Prostate gland (tissue), 2 donors: ENCODE data around the gene GRHL1. TPM values are rescaled to one million over a fixed set of nuclear protein-coding genes. Genes with fewer than 3 reads are reported as not detected.

Experiments used
- DNase-seq: peaks from one replicate; pipeline ENCODE4 v3.0.0-alpha.2; 2019; ENCODE audit warnings: low spot score
- H3K27ac ChIP-seq, 2 donors: fragments of 200-600 bp; sonication (generic); 2 replicates each; pipeline ENCODE4 v1.5.1; 2017 to 2019
- H3K27me3 ChIP-seq: fragments of 200-600 bp; sonication (generic); replicated peaks from 2 replicates; pipeline ENCODE4 v1.5.1; 2019; ENCODE audit not compliant: insufficient read depth
- H3K36me3 ChIP-seq, 2 donors: fragments of 200-600 bp; sonication (generic); 1 replicate in 1 of 2; 2 replicates in 1 of 2; pipeline versions ENCODE4 v1.5.1 to v1.8.1; 2017 to 2019
- H3K4me1 ChIP-seq: fragments of 200-600 bp; sonication (generic); replicated peaks from 2 replicates; pipeline ENCODE4 v1.5.1; 2019
- H3K4me3 ChIP-seq, 2 donors: fragments of 200-600 bp; sonication (generic); 2 replicates each; pipeline ENCODE4 v1.5.1; 2017 to 2019
- H3K9me3 ChIP-seq: fragments of 200-600 bp; sonication (generic); 2 replicates; pipeline ENCODE4 v1.5.1; 2017
- CTCF ChIP-seq, 4 experiments: fragments of 200-600 bp in 2 of 4; fragments of 450-650 bp in 2 of 4; sonication (generic) in 2 of 4; IDR thresholded peaks; 1 replicate in 3 of 4; 2 replicates in 1 of 4; pipeline ENCODE4 v1.5.1; 2016 to 2019; ENCODE audit warnings: antibody characterized with exemption in 4 of 4, mild to moderate bottlenecking in 2 of 4, moderate library complexity in 2 of 4
- POLR2A ChIP-seq: fragments of 450-650 bp; IDR thresholded peaks from one replicate; pipeline ENCODE4 v1.6.1; 2016; ENCODE audit warnings: antibody characterized with exemption, mild to moderate bottlenecking
- POLR2AphosphoS5 ChIP-seq: sonication (generic); formaldehyde crosslinking; IDR thresholded peaks from one replicate; pipeline ENCODE4 v1.6.1; 2017; ENCODE audit warnings: antibody characterized with exemption
- WGBS: methylation state at CpG from one replicate; pipeline ENCODE4 v1.1.5; 2018; 5-methylcytosine and 5-hydroxymethylcytosine counted together
- intact Hi-C: fragments of 100-400 bp; cut with DNase I; formaldehyde crosslinking; loops from one replicate; pipeline ENCODE4 v1.14.2; 2022
- total RNA-seq, 2 donors: library from RNA; depleted of rRNA; stranded (reverse); fragments of >200 nt; gene quantifications; one replicate each; pipeline ENCODE4 v1.1.0, GENCODE V29; 2016

GRHL1 gene
- total RNA-seq, 2 donors from 2014 or later: 25.7 to 31.8 TPM

DNA sequence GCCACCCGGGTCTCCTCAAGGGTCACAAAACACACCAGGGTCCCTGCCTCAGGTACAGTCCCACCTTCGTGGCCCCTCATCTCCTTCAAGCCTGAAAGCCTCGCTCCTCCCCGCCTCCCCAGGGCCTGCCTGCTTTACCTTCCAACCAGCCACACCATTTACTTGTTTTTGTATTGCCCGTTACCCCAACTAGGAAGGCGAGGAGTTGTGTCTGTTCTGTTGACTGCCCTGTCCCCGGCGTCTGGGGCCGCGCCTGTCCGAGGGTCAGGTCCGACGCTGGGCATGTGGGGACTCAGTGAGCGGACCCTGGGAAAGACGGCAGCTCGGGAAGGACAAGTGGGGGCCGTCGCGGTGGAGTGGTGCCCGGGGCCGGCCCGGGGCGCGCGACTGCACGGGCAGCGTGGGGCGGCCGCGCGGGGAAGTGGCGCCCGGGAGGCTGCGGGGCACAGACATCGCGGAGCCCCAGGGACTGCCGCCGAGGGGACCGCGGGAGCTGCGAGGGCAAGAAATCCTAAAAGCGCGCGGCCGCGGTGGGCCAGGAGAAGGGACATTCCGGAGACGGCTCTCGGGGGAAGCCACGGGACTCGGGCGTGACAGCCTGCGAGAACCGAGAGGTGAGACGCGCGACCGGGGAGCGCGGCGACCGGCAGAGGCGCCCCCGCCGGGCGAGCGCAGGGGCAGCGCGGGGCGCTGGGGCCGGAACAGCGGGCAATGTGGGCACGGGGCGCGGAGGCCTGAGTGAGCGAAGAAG lies 797 bp upstream of the GRHL1 start:
- H3K27ac ChIP-seq: peak overlapping the region; percentile 86 to 96
- H3K36me3 ChIP-seq: no peaks in the 10 kb centered on the region
- no peaks in the 10 kb centered on the region for H3K27me3 ChIP-seq
- 8% methylated on average over 72 of the region's 76 CpGs for WGBS
- peak overlapping the region; percentile 74 to 90 for H3K4me3 ChIP-seq
- H3K4me1 ChIP-seq: no peaks in the 10 kb centered on the region
- DNase-seq: no peak
- intact Hi-C loops: no loop called here
- no peaks in the 10 kb centered on the region for H3K9me3 ChIP-seq
- TF ChIP-seq CTCF (IDR thresholded peaks at IDR 0.05) (peak in 3 of 4 experiments; percentile 19 to 33 (median 29)), POLR2A (no peak)

- peak overlapping the region; percentile 86 to 96 for H3K27ac ChIP-seq
- no peaks in the 10 kb centered on the region for H3K27me3 ChIP-seq
- WGBS: no CpG with 5 or more reads among the region's 47 CpGs
- intact Hi-C loops: no loop called here
- peak overlapping the region; percentile 74 to 90 for H3K4me3 ChIP-seq
- DNase-seq: no peak
- no peaks in the 10 kb centered on the region for H3K9me3 ChIP-seq
- H3K36me3 ChIP-seq: no peaks in the 10 kb centered on the region
- TF ChIP-seq POLR2AphosphoS5 (no peak), CTCF (IDR thresholded peaks at IDR 0.05) (no peak), POLR2A (no peak)
- no peaks in the 10 kb centered on the region for H3K4me1 ChIP-seq
Observed at GRCh38 chr2:9951272-9951521, 296 bp upstream of the GRHL1 start.

DNA sequence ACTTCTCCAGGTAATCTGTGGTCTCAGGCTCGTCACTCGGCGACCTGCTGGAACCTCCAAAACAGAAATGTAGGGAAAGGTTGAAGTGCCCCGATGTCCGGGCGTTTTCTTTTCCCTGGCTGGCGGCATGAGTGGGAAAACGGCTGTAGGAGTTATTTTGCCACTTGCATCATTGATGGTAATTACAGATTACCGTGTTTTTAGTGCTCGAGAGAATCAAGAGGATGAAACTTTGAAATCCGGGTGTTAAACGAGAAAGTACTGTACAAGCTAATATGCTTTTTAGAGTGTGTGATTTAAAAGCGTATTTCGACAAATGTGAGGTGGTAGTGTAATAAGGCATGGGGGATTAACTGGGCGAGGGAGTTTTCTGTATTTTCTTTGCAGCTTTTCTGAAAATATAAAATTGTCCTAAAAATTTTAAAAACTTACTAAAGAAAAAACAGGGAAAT lies 819 bp downstream of the GRHL1 start:
- H3K27ac ChIP-seq: peak overlapping the region; percentile 71 to 96
- intact Hi-C loops: no loop called here
- H3K4me3 ChIP-seq: peak overlapping the region; percentile 74 to 90
- H3K4me1 ChIP-seq: no peaks in the 10 kb centered on the region
- DNase-seq: no peak
- TF ChIP-seq CTCF (IDR thresholded peaks at IDR 0.05) (no peak), POLR2A (no peak), POLR2AphosphoS5 (no peak)
- H3K9me3 ChIP-seq: no peaks in the 10 kb centered on the region
- no peaks in the 10 kb centered on the region for H3K36me3 ChIP-seq
- no peaks in the 10 kb centered on the region for H3K27me3 ChIP-seq
- WGBS: 15% methylated on average over 15 of the region's 15 CpGs

GRCh38 chr2:9952856-9953503 lies 1.5 kb downstream of the GRHL1 start:
- no peaks in the 10 kb centered on the region for H3K9me3 ChIP-seq
- WGBS: 70% methylated on average over 8 of the region's 8 CpGs
- H3K36me3 ChIP-seq: no peaks in the 10 kb centered on the region
- peak overlapping the region; percentile 74 to 90 for H3K4me3 ChIP-seq
- intact Hi-C loops: no loop called here
- DNase-seq: no peak
- TF ChIP-seq CTCF (IDR thresholded peaks at IDR 0.05): no peak
- TF ChIP-seq POLR2AphosphoS5: no peak
- TF ChIP-seq POLR2A: no peak
- H3K27ac ChIP-seq: peak overlapping the region; percentile 37 to 96
- no peaks in the 10 kb centered on the region for H3K4me1 ChIP-seq
- no peaks in the 10 kb centered on the region for H3K27me3 ChIP-seq

DNA sequence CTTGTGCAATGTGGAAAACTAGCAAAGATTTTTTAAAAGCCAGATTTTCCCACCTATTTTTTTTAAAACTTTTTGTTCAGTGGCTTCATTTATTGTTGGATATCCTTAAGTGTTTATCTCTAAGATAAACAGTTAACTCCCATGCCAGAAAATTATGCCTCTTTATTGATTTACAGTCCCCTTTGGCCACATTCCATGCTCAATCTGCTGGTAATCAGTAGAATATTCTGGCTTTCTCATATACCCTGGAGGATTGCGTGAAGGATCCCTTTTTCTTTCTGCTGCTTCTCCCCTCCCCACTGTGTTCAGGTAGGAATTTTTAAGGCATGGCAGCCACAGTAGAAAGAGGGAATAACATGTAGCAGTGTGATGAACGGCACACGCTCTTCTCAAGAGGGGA lies 2.6 kb downstream of the GRHL1 start:
- intact Hi-C loops: no loop called here
- Histone ChIP-seq H3K4me3 (peak overlapping the region in 1 of 2 donors; percentile 90), H3K27me3 (no peaks in the 10 kb centered on the region), H3K4me1 (no peaks in the 10 kb centered on the region), H3K36me3 (no peaks in the 10 kb centered on the region), H3K9me3 (no peaks in the 10 kb centered on the region), H3K27ac (peak overlapping the region; percentile 45 to 96)
- no peak for TF ChIP-seq POLR2AphosphoS5
- TF ChIP-seq CTCF (IDR thresholded peaks at IDR 0.05): no peak
- TF ChIP-seq POLR2A: no peak
- 49% methylated on average over 3 of the region's 3 CpGs for WGBS
- DNase-seq: no peak
